GM12878 (cell line): ENCODE data around the gene DNAH3. TPM values are rescaled to one million over a fixed set of nuclear protein-coding genes. Genes with fewer than 3 reads are reported as not detected.

ENCODE experiments used
- ATAC-seq: fragments of 200-7000 bp; cut with Tn5 transposase; 3 replicates; pipeline ENCODE4 v1.9.1; 2020; ENCODE audit warnings: mild to moderate bottlenecking, moderate library complexity
- BruUV-seq: library from RNA; stranded (reverse); fragments of 400-500 nt; replicated peaks from 2 replicates; lab custom pipeline; 2021; lab: Mats Ljungman, UMichigan
- CTCF ChIA-PET: fragments of 300-600 bp; sonication (Branson Sonifier 250); formaldehyde crosslinking; extraction: SDS; loops from one replicate; lab custom pipeline; 2021; ENCODE audit warnings: inconsistent platforms; lab: Yijun Ruan, JAX
- POLR2A ChIA-PET: fragments of 350-600 bp; formaldehyde crosslinking; extraction: SDS; loops from one replicate; lab custom pipeline; 2021; ENCODE audit warnings: inconsistent platforms; lab: Charles Lee
- RAD21 ChIA-PET: fragments of 300-600 bp; sonication (Branson Sonifier 250); formaldehyde crosslinking; loops from one replicate; lab custom pipeline; 2023; ENCODE audit warnings: antibody characterized with exemption; ENCODE audit not compliant: unreplicated experiment; lab: Charles Lee
- SMC1A ChIA-PET: fragments of 300-600 bp; sonication (Branson Sonifier 250); formaldehyde crosslinking; loops from one replicate; lab custom pipeline; 2023; ENCODE audit not compliant: unreplicated experiment, uncharacterized antibody; lab: Charles Lee
- DNase-seq: peaks from one replicate; pipeline ENCODE4 v3.0.0-alpha.2; 2011; ENCODE audit warnings: low read depth, low spot score
- FAIRE-seq: peaks from 3 replicates; lab custom pipeline; 2011; peaks lifted over from hg19 to GRCh38; lab: Jason Lieb, UNC
- H2AFZ ChIP-seq: 2 replicates; pipeline ENCODE4 v1.6.0; 2011; ENCODE audit warnings: low read depth, low read length, control low read depth; ENCODE audit not compliant: control insufficient read depth
- H3K27ac ChIP-seq: 2 replicates; pipeline ENCODE4 v1.5.1; 2011; ENCODE audit warnings: control low read depth; ENCODE audit not compliant: control insufficient read depth, insufficient read depth
- H3K27me3 ChIP-seq, 2 experiments: replicated peaks in 1 of 2; 2 replicates each; pipeline versions ENCODE4 v1.6.0 to v1.6.1; 2011; ENCODE audit warnings: low read length in 1 of 2; ENCODE audit not compliant: control insufficient read depth in 2 of 2, insufficient read depth in 2 of 2
- H3K36me3 ChIP-seq, 2 experiments: 2 replicates each; pipeline ENCODE4 v1.5.1; 2011; ENCODE audit warnings: low read length in 1 of 2; ENCODE audit not compliant: control insufficient read depth in 2 of 2, insufficient read depth in 2 of 2
- H3K4me1 ChIP-seq: 2 replicates; pipeline ENCODE4 v1.6.1; 2011; ENCODE audit warnings: mild to moderate bottlenecking, low read length, moderate library complexity, mixed read lengths; ENCODE audit not compliant: control insufficient read depth, insufficient read depth
- H3K4me2 ChIP-seq: 2 replicates; pipeline ENCODE4 v1.6.0; 2011; ENCODE audit warnings: control low read depth; ENCODE audit not compliant: control insufficient read depth, insufficient read depth
- H3K4me3 ChIP-seq: fragments of 200-600 bp; sonication (generic); 2 replicates; pipeline ENCODE4 v1.5.1; 2016
- H3K79me2 ChIP-seq: 2 replicates; pipeline ENCODE4 v1.6.0; 2011; ENCODE audit warnings: low read length; ENCODE audit not compliant: control insufficient read depth, insufficient read depth
- H3K9ac ChIP-seq: 2 replicates; pipeline ENCODE4 v1.8.0; 2011; ENCODE audit warnings: low read length, control low read depth, mixed read lengths; ENCODE audit not compliant: control insufficient read depth, insufficient read depth
- H3K9me3 ChIP-seq: replicated peaks from 3 replicates; pipeline ENCODE4 v1.5.1; 2011; ENCODE audit warnings: mild to moderate bottlenecking, low read length; ENCODE audit not compliant: control insufficient read depth, insufficient read depth
- H4K20me1 ChIP-seq: 2 replicates; pipeline ENCODE4 v1.6.0; 2011; ENCODE audit not compliant: control insufficient read depth, insufficient read depth
- CEBPB ChIP-seq, 2 experiments: fragments of 150-350 bp in 1 of 2; IDR thresholded peaks; 2 replicates each; pipeline ENCODE4 v1.6.1; 2012 to 2014; ENCODE audit warnings: low read depth in 2 of 2, low read length in 2 of 2, borderline replicate concordance in 1 of 2, inconsistent platforms in 1 of 2
- E2F8 ChIP-seq: fragments of 450-650 bp; IDR thresholded peaks from 2 replicates; pipeline ENCODE4 v1.6.1; 2018; ENCODE audit warnings: mild to moderate bottlenecking, low read depth, moderate library complexity; ENCODE audit not compliant: partially characterized antibody
- EGR1 ChIP-seq, 2 experiments: IDR thresholded peaks; 1 replicate in 1 of 2; 2 replicates in 1 of 2; pipeline ENCODE4 v1.6.1; 2011 to 2012; ENCODE audit warnings: low read depth in 2 of 2, low read length in 2 of 2, borderline replicate concordance in 1 of 2, mild to moderate bottlenecking in 1 of 2, moderate library complexity in 1 of 2
- IKZF2 ChIP-seq, 2 experiments: fragments of 450-650 bp; IDR thresholded peaks; 2 replicates each; pipeline ENCODE4 v1.6.1; 2017; ENCODE audit warnings: mild to moderate bottlenecking in 2 of 2, moderate library complexity in 2 of 2
- MYB ChIP-seq: fragments of 150-350 bp; IDR thresholded peaks from 2 replicates; pipeline ENCODE4 v1.6.1; 2014; ENCODE audit warnings: mild to moderate bottlenecking, low read depth, low read length, borderline replicate concordance
- PAX8 ChIP-seq: fragments of 450-650 bp; IDR thresholded peaks from 2 replicates; pipeline ENCODE4 v1.6.1; 2017; ENCODE audit warnings: mild to moderate bottlenecking, moderate library complexity
- PKNOX1 ChIP-seq: fragments of 450-650 bp; IDR thresholded peaks from 2 replicates; pipeline ENCODE4 v1.6.1; 2016; ENCODE audit warnings: mild to moderate bottlenecking
- PML ChIP-seq: IDR thresholded peaks from 2 replicates; pipeline ENCODE4 v1.6.1; 2012; ENCODE audit warnings: low read length, inconsistent platforms
- ZNF274 ChIP-seq: IDR thresholded peaks from one replicate; pipeline ENCODE4 v1.8.0; 2011; ENCODE audit not compliant: insufficient read length, insufficient read depth
- WGBS: methylation state at CpG from one replicate; pipeline ENCODE4 v1.1.6; 2016; ENCODE audit warnings: low lambda C conversion rate; ENCODE audit not compliant: insufficient replicate concordance, insufficient coverage; ENCODE audit errors: missing lambda C conversion rate; 5-methylcytosine and 5-hydroxymethylcytosine counted together
- in situ Hi-C: fragments of 300-500 bp; cut with MboI; formaldehyde crosslinking; loops from 9 replicates; pipeline ENCODE4 v1.14.3; 2018; ENCODE audit warnings: mixed read lengths
- intact Hi-C: fragments of 100-400 bp; cut with micrococcal nuclease; formaldehyde crosslinking; loops from one replicate; pipeline ENCODE4 v1.14.2; 2022; ENCODE audit not compliant: unreplicated experiment
- polyA plus RNA-seq, 11 experiments: library from polyadenylated mRNA; depleted of rRNA in 4 of 11; unstranded in 6 of 11; stranded (reverse) in 5 of 11; fragments of >200 nt; fragmentation: Nextera tagmentation in 4 of 11; fragmentation: Illumina TruSeq in 1 of 11; extraction: Ambion mirVana in 4 of 11; extraction: Trizol in 1 of 11; gene quantifications; 1 replicate in 1 of 11; 2 replicates in 10 of 11; pipeline versions ENCODE4 v1.2.1 to v1.2.3, GENCODE V29; 2011 to 2016; ENCODE audit warnings: inconsistent platforms in 2 of 11, missing spikeins in 2 of 11, low read depth in 1 of 11
- total RNA-seq, 4 experiments: library from RNA; depleted of rRNA in 3 of 4; stranded (reverse); fragments of >200 nt in 3 of 4; fragmentation: Illumina TruSeq in 1 of 4; extraction: Trizol in 1 of 4; gene quantifications; 2 replicates each; pipeline versions ENCODE4 v1.2.1 to v1.2.3, GENCODE V29; 2013 to 2021
- TF ChIP-seq, protein P1 (sequence below): fragments of 450-650 bp; IDR thresholded peaks from 2 replicates; pipeline ENCODE4 v1.6.1; 2017; ENCODE audit warnings: low read depth, mild to moderate bottlenecking, moderate library complexity
- TF ChIP-seq, protein P2 (sequence below): IDR thresholded peaks from 2 replicates; pipeline ENCODE4 v1.6.1; 2011; ENCODE audit warnings: low read depth, low read length, improper control_type of control experiment, borderline replicate concordance

The DNAH3 gene
- total and polyA plus RNA-seq, 10 of the 15 experiments (the other 5 are each of a cell fraction or from before 2014, with no cell fraction given), result under 0.01 to 0.04 (median 0.04) TPM; not detected in 5

- TF ChIP-seq E2F8, result no peak
- TF ChIP-seq, protein P1, sequence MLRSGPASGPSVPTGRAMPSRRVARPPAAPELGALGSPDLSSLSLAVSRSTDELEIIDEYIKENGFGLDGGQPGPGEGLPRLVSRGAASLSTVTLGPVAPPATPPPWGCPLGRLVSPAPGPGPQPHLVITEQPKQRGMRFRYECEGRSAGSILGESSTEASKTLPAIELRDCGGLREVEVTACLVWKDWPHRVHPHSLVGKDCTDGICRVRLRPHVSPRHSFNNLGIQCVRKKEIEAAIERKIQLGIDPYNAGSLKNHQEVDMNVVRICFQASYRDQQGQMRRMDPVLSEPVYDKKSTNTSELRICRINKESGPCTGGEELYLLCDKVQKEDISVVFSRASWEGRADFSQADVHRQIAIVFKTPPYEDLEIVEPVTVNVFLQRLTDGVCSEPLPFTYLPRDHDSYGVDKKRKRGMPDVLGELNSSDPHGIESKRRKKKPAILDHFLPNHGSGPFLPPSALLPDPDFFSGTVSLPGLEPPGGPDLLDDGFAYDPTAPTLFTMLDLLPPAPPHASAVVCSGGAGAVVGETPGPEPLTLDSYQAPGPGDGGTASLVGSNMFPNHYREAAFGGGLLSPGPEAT, result no peak
Observed at GRCh38 chr16:21185659-21186325, 35.1 kb upstream of the DNAH3 start (continued).

- Histone ChIP-seq H3K27ac (no peak overlapping the region), H3K4me1 (peaks cover 6% of the 10 kb centered on the region), H3K9ac (no peak overlapping the region), H3K27me3 (no peaks in the 10 kb centered on the region), H3K79me2 (no peaks in the 10 kb centered on the region), H4K20me1 (no peaks in the 10 kb centered on the region), H3K9me3 (peaks cover 6% of the 10 kb centered on the region; the same call in 2 of the 3 replicates), H2AFZ (no peak overlapping the region), H3K4me2 (no peak overlapping the region), H3K4me3 (no peak overlapping the region), H3K36me3 (peaks cover 8 to 11% of the 10 kb centered on the region in 2 experiments; a peak in 3 of 4 replicates)
- FAIRE-seq (no peak), ATAC-seq (no peak), DNase-seq (no peak)
- intact Hi-C loops (no loop called here), in situ Hi-C loops (loop anchor here (5.0 kb wide), 2 partner anchors 92 to 372 kb away; partner anchors contain the start of gene CRYM)
- ChIA-PET SMC1A (no interaction called here), RAD21 (no interaction called here), CTCF (interaction anchor here (5.7 kb wide), 1 partner anchor 93 kb away, joined by 58 read pairs; the partner anchor contains the start of gene CRYM), POLR2A (no interaction called here)
- WGBS, result 9% methylated on average over 3 of the region's 3 CpGs
- no TSS peak for BruUV-seq
- TF ChIP-seq EGR1 (IDR thresholded peaks at IDR 0.05; ENCODE audit: borderline replicate concordance in 1 of 2, low read depth in 2 of 2, low read length in 2 of 2), result no peak
- TF ChIP-seq MYB, result no peak
- no peak for TF ChIP-seq CEBPB (IDR thresholded peaks at IDR 0.05; ENCODE audit: borderline replicate concordance in 1 of 2, low read depth in 2 of 2, low read length in 2 of 2)
- no peak for TF ChIP-seq PKNOX1
- TF ChIP-seq IKZF2 (IDR thresholded peaks at IDR 0.05), result no peak
- TF ChIP-seq ZNF274, result no peak
- TF ChIP-seq PML, result no peak
- TF ChIP-seq PAX8, result no peak
- TF ChIP-seq, protein P2, sequence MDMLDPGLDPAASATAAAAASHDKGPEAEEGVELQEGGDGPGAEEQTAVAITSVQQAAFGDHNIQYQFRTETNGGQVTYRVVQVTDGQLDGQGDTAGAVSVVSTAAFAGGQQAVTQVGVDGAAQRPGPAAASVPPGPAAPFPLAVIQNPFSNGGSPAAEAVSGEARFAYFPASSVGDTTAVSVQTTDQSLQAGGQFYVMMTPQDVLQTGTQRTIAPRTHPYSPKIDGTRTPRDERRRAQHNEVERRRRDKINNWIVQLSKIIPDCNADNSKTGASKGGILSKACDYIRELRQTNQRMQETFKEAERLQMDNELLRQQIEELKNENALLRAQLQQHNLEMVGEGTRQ, result no peak
Observed at GRCh38 chr16:21184834-21185233, 34.2 kb upstream of the DNAH3 start.
